Endothelial cell of umbilical vein (primary cell): ENCODE results near the gene SLC24A3. TPM values are rescaled to one million over a fixed set of nuclear protein-coding genes. Genes with fewer than 3 reads are reported as not detected.

Source experiments
- BruUV-seq: library from RNA; stranded (reverse); fragments of 400-500 nt; replicated peaks from 2 replicates; lab custom pipeline; 2021; lab: Mats Ljungman, UMichigan
- CTCF ChIA-PET: fragments of 300-600, 350-600 bp; sonication (Branson Sonifier 250); formaldehyde crosslinking; loops from one replicate; lab custom pipeline; 2021; ENCODE audit warnings: antibody characterized with exemption, inconsistent platforms; lab: Charles Lee
- POLR2A ChIA-PET: fragments of 300-600, 350-600 bp; sonication (Branson Sonifier 250); formaldehyde crosslinking; loops from one replicate; lab custom pipeline; 2021; ENCODE audit warnings: antibody characterized with exemption, inconsistent platforms; lab: Charles Lee
- DNase-seq: peaks from one replicate; pipeline ENCODE4 v3.0.0-alpha.2; 2011; ENCODE audit warnings: low read depth, low spot score
- FAIRE-seq: peaks from 2 replicates; lab custom pipeline; 2011; peaks lifted over from hg19 to GRCh38; lab: Jason Lieb, UNC
- H2AFZ ChIP-seq: 2 replicates; pipeline ENCODE4 v1.6.0; 2012; ENCODE audit warnings: low read depth, low read length, control low read depth, inconsistent platforms
- H3K27ac ChIP-seq: 2 replicates; pipeline ENCODE4 v1.5.1; 2011; ENCODE audit warnings: low read depth, mild to moderate bottlenecking, control low read depth, low read length, moderate library complexity; ENCODE audit not compliant: insufficient read depth
- H3K27me3 ChIP-seq, 2 experiments: 2 replicates each; pipeline versions ENCODE4 v1.6.0 to v1.6.1; 2011; ENCODE audit warnings: low read length in 2 of 2, mixed read lengths in 1 of 2; ENCODE audit not compliant: control insufficient read depth in 2 of 2, insufficient read depth in 2 of 2
- H3K36me3 ChIP-seq, 2 experiments: 2 replicates in 1 of 2; 3 replicates in 1 of 2; pipeline ENCODE4 v1.5.1; 2011; ENCODE audit warnings: low read length in 2 of 2, mild to moderate bottlenecking in 1 of 2, moderate library complexity in 1 of 2; ENCODE audit not compliant: control insufficient read depth in 2 of 2, insufficient read depth in 2 of 2; ENCODE audit errors: extremely low read depth in 1 of 2
- H3K4me1 ChIP-seq: 3 replicates; pipeline ENCODE4 v1.5.1; 2011; ENCODE audit warnings: mild to moderate bottlenecking, low read length; ENCODE audit not compliant: control insufficient read depth, insufficient read depth; ENCODE audit errors: extremely low read depth
- H3K4me2 ChIP-seq: 2 replicates; pipeline ENCODE4 v1.6.1; 2011; ENCODE audit warnings: low read length, control low read depth, mixed read lengths; ENCODE audit not compliant: insufficient read depth
- H3K4me3 ChIP-seq, 3 experiments: fragments of 200-600 bp in 1 of 3; sonication (generic), shearing (Covaris generic) in 1 of 3; replicated peaks in 1 of 3; 2 replicates each; pipeline ENCODE4 v1.5.1; 2011 to 2016; ENCODE audit warnings: control low read depth in 3 of 3, low read length in 3 of 3, mild to moderate bottlenecking in 2 of 3, inconsistent platforms in 1 of 3, low read depth in 1 of 3, moderate library complexity in 1 of 3; ENCODE audit not compliant: insufficient read depth in 1 of 3
- H3K79me2 ChIP-seq: 2 replicates; pipeline ENCODE4 v1.6.0; 2012; ENCODE audit warnings: low read length, inconsistent platforms; ENCODE audit not compliant: control insufficient read depth, insufficient read depth
- H3K9ac ChIP-seq: replicated peaks from 2 replicates; pipeline ENCODE3; 2011; ENCODE audit warnings: low read length, control low read depth; ENCODE audit not compliant: insufficient read depth; ENCODE audit errors: extremely low read depth
- H3K9me1 ChIP-seq: replicated peaks from 3 replicates; pipeline ENCODE4 v1.6.0; 2011; ENCODE audit warnings: mild to moderate bottlenecking, low read length; ENCODE audit not compliant: control insufficient read depth, insufficient read depth; ENCODE audit errors: extremely low read depth
- H3K9me3 ChIP-seq: replicated peaks from 2 replicates; pipeline ENCODE4 v1.5.1; 2012; ENCODE audit warnings: low read length, inconsistent platforms; ENCODE audit not compliant: control insufficient read depth, insufficient read depth
- H4K20me1 ChIP-seq: replicated peaks from 2 replicates; pipeline ENCODE3; 2011; ENCODE audit warnings: mild to moderate bottlenecking, low read length; ENCODE audit not compliant: control insufficient read depth, insufficient read depth; ENCODE audit errors: extremely low read depth
- CTCF ChIP-seq, 2 donors: IDR thresholded peaks; 1 replicate in 1 of 2; 2 replicates in 1 of 2; pipeline ENCODE4 v1.5.1; 2011; ENCODE audit warnings: low read length in 2 of 2, mild to moderate bottlenecking in 2 of 2, moderate library complexity in 2 of 2, control low read depth in 1 of 2, inconsistent platforms in 1 of 2, low read depth in 1 of 2; ENCODE audit not compliant: insufficient read depth in 1 of 2; ENCODE audit errors: extremely low read depth in 1 of 2
- EZH2 ChIP-seq: IDR thresholded peaks from 2 replicates; pipeline ENCODE4 v1.6.1; 2012; ENCODE audit warnings: borderline replicate concordance, low read depth, mild to moderate bottlenecking, moderate library complexity, low read length, inconsistent platforms; ENCODE audit not compliant: severe bottlenecking
- FOS ChIP-seq: IDR thresholded peaks from 2 replicates; pipeline ENCODE4 v1.6.1; 2011; ENCODE audit warnings: mild to moderate bottlenecking, low read length, moderate library complexity, borderline replicate concordance; ENCODE audit not compliant: insufficient read depth
- GATA2 ChIP-seq: IDR thresholded peaks from 2 replicates; pipeline ENCODE4 v1.7.0; 2011; ENCODE audit warnings: low read depth, mild to moderate bottlenecking, moderate library complexity, mixed read lengths, low read length; ENCODE audit not compliant: insufficient read length, insufficient read depth
- JUN ChIP-seq: IDR thresholded peaks from 2 replicates; pipeline ENCODE4 v1.6.1; 2011; ENCODE audit warnings: borderline replicate concordance, low read depth; ENCODE audit not compliant: insufficient read length, insufficient read depth
- MAX ChIP-seq: IDR thresholded peaks from 2 replicates; pipeline ENCODE4 v1.6.1; 2011; ENCODE audit not compliant: insufficient read depth, insufficient read length
- MYC ChIP-seq: IDR thresholded peaks from one replicate; pipeline ENCODE4 v1.6.1; 2011; ENCODE audit warnings: mild to moderate bottlenecking, low read depth, low read length
- POLR2A ChIP-seq: IDR thresholded peaks from 2 replicates; pipeline ENCODE4 v1.6.1; 2012; ENCODE audit warnings: low read depth, mild to moderate bottlenecking, control low read depth, low read length
- POLR2AphosphoS5 ChIP-seq: IDR thresholded peaks from 2 replicates; pipeline ENCODE4 v1.6.1; 2012; ENCODE audit warnings: low read depth, mild to moderate bottlenecking, control low read depth, low read length, moderate library complexity; ENCODE audit not compliant: insufficient read depth
- dilution Hi-C: fragments of 300-500 bp; cut with MboI; formaldehyde crosslinking; loops from one replicate; pipeline ENCODE4 v1.15.0; 2019; ENCODE audit warnings: low sequenced_read_pairs; ENCODE audit not compliant: extremely low pct_ligation_motif_present
- intact Hi-C: fragments of 100-400 bp; cut with micrococcal nuclease; formaldehyde crosslinking; loops from one replicate; pipeline ENCODE4 v1.10.0; 2022
- polyA plus RNA-seq, 4 experiments: library from polyadenylated mRNA; depleted of rRNA in 3 of 4; stranded (reverse) in 3 of 4; unstranded in 1 of 4; fragments of >200 nt; gene quantifications; 2 replicates each; pipeline versions ENCODE4 v1.2.1 to v1.2.3, GENCODE V29; 2011 to 2012; ENCODE audit warnings: missing spikeins in 1 of 4
- total RNA-seq: library from RNA; stranded (reverse); gene quantifications from 2 replicates; pipeline ENCODE4 v1.2.3, GENCODE V29; 2021

SLC24A3 gene
- total and polyA plus RNA-seq, 2 donors (not counting 3 experiments of a cell fraction or from before 2014, with no cell fraction given) = not detected

GRCh38 chr20:19624221-19624965 is 412.0 kb downstream of the SLC24A3 start:
- Histone ChIP-seq H3K4me3 (no peak overlapping the region), H4K20me1 (no peaks in the 10 kb centered on the region), H3K9me3 (no peaks in the 10 kb centered on the region), H3K36me3 (no peaks in the 10 kb centered on the region), H3K9me1 (no peaks in the 10 kb centered on the region), H3K27me3 (peaks cover 0 to 1% of the 10 kb centered on the region in 2 experiments), H3K4me1 (no peaks in the 10 kb centered on the region), H3K4me2 (no peak overlapping the region), H3K79me2 (no peaks in the 10 kb centered on the region), H2AFZ (no peak overlapping the region), H3K9ac (no peak overlapping the region), H3K27ac (no peak overlapping the region)
- dilution Hi-C loops (no loop called here), intact Hi-C loops (no loop called here)
- no peak for TF ChIP-seq POLR2A
- TF ChIP-seq POLR2AphosphoS5 = no peak
- TF ChIP-seq CTCF (IDR thresholded peaks at IDR 0.05; ENCODE audit: extremely low read depth in 1 of 2, insufficient read depth in 1 of 2, low read depth in 1 of 2, low read length in 2 of 2) = no peak
- no peak for TF ChIP-seq JUN
- TF ChIP-seq FOS = no peak
- TF ChIP-seq MAX = no peak
- no peak for TF ChIP-seq EZH2
- no peak for TF ChIP-seq MYC
- TF ChIP-seq GATA2 = no peak
- ChIA-PET CTCF (interaction anchor here (1.1 to 3.0 kb wide), 2 partner anchors 37 to 40 kb away, joined by 3 to 13 read pairs; no protein-coding TSS in a partner anchor), POLR2A (no interaction called here)
- BruUV-seq = no TSS peak
- FAIRE-seq = no peak
- DNase-seq = no peak
